ENCODE measurements around the gene SNX8.
A peak's percentile ranks its signal among the peaks of the same experiment; 100 is the strongest.

SNX8 gene

GRCh38 chr7:2219606-2220005, 94.6 kb downstream of the SNX8 start:
- DNase-seq (ENCODE audit: low read depth), result no peak

- no peak for DNase-seq (ENCODE audit: low read depth)
Observed at GRCh38 chr7:2219136-2219535, 95.1 kb downstream of the SNX8 start.

DNA sequence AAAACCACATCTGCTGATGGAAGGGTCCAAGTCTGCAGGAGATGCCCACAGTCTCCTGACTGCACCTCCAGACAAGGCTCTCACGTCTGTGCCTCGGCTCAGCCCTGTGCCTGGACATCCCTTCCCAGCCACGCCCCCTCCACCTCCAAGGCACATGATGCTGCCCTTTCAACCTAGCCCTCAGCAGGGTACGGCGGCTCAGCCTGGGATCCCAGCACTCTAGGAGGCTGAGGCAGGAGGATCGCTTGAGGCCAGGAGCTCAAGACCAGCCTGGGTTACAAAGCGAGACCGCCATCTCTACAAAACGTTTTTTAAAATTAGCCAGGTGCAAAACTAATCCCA, 95.8 kb downstream of the SNX8 start:
- DNase-seq (ENCODE audit: low read depth), result no peak

DNA sequence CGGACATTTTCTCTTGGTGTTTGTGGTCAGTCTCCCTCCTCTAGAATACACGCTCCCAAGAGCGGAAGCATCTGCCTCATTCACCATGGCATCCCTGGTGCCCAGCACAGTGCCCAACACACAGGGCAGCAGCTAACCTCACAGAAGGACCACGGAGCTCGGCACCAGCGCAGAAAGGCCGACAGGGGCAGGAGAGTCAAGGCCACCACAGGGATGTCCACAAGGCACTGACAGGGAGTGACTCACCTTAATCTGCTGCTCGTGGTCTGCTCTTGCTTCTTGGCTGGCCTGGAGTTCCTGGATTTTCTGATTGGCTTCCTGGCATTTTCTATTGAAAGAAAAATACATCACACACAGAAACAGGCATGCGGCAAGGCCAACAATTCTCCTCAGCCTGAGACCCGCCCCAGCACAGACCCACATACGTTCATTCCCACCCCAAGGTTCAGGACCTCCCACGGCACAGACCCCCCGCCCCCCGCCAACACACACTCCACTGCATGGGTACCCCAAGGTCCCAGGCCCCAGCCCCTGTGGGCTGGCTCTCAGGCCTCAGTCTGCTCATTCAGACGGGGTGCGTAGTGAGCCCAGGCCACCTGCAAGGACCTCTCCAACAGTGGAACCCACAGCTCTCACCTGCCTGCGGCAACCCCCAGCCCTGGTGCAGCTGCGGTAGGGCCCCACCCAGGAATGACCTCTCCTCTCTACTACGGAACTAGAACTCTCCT, 96.4 kb downstream of the SNX8 start:
- DNase-seq (ENCODE audit: low read depth), result no peak

GRCh38 chr7:2217206-2217605, 97.0 kb downstream of the SNX8 start:
- no peak for DNase-seq (ENCODE audit: low read depth)

DNA sequence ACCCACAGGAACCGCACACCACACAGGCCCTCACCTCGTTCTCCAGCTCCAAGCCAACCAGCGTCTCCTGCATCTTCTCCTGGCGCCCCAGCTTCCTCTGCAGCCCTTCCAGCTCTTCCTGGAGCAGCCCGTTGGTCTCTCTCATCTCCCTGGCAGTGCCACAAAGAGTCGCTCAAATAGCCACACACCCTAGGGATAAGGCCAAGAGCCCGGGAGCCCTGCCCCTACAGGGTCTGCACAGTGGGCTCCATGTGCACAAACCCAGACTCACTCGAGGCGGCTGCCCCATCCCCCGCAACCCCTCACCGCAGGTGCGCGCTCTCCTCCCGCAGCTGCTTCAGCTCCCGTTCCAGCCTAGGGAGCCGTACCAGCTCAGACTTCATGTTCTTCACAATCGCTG, 98.4 kb downstream of the SNX8 start:
- DNase-seq (ENCODE audit: low read depth), result no peak

DNA sequence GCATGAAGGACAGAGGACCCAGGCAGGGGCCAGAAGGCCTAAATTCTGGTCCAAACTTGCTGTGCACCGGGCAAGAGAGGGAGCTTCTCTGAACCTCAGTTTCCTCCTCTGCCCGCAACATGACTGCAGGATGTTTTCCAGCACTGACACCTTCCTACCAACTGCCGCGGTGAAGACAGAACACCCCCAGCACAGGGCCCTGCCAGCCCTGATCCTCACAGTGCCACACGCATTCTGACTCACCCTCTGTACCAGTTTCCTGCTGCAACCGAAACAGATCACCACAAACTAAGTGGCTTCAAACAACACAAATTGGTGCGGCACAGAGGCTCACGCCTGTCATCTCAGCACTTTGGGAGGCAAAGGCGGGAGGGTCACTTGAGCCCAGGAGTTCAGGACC, 99.6 kb downstream of the SNX8 start:
- no peak for DNase-seq (ENCODE audit: low read depth)

- DNase-seq (ENCODE audit: low read depth), result no peak
Observed at GRCh38 chr7:2213551-2214215, 100.6 kb downstream of the SNX8 start.

DNA sequence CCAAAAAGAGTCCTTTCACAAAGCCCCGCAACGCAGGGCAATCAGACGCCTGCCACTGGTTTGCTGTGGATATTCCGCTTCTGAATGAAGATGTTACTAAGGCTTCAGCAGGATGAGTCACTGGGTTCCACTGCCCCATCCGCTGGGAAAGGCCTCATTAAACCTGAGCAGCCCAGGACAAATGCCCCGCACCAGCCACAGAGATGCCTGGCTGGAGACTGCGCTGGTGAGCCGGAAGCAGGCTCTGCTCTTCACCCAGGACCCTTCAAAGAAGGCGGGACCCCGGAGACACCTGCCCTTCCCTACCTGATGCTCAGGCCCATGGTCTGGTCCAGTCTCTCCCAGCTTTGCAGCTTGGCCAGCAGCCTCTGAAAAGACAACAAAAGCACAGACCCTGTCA, 101.3 kb downstream of the SNX8 start:
- DNase-seq (ENCODE audit: low read depth), result no peak

GRCh38 chr7:2211926-2212325, 102.3 kb downstream of the SNX8 start:
- DNase-seq (ENCODE audit: low read depth), result no peak

DNA sequence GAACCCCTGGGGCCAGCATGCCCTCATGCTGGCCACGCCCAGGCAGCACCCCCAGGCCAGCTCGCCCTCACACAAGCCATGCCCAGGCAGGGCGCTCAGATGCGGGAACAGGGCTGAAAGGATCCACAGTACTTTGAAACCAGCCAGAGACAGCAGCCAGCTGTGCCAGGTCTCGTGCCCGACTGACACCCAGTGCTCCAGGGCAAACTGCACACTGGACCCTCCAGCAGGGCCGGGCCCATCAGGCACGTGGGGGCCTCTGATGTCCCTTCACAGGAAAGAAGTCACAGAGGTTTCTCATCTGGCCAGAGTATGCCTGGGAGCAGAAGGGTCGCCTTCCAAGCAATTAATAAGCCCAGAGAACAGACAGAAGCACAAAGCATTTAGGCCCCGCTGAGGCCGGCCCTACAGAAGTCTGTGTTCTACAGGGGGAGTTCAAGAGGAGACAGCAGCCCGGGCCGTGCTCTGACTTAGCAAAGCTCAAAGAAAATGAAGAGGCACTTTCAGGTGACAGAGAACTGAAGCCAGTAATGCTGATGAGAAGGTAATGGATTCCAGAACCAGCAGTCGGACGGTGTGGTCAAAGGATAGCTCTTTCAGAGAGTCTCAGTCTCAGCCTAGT, 102.9 kb downstream of the SNX8 start:
- DNase-seq (ENCODE audit: low read depth), result no peak

DNA sequence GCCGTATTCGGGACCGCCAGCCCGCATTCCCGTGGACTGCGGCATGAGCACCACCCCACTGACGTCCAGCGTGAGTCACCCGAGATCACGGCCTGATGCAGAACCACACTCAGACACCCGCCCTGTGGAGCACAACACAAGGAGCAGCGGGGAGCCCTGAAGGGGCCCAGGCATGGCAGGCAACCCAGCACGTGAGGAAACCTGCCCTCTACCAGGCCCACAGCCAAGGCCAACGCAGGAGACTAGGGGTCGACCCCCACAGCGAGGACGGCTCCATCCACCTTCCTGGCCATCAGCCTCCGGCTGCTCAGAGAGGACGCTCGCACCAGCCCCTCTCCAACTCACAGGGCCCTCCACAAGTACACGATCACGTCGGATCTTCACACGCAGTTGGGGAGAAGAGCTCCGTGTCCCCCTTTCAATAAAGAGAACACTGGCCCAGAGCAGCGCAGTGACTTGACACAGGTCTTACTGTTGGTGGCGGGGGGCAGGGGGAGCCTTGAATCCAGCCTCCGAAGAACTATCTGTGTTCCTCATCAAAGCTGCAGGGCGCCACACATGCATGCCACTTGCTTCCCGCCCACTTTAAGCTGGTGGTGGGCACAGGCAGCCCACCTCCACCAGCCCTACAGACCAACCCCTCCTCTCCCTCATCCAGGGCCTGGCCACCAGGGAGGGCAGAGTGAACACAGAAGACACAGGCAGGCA, 103.5 kb downstream of the SNX8 start:
- DNase-seq (ENCODE audit: low read depth), result no peak

- no peak for DNase-seq (ENCODE audit: low read depth)
Observed at GRCh38 chr7:2209961-2210323, 104.3 kb downstream of the SNX8 start.

- peak; percentile 68 for DNase-seq (ENCODE audit: low read depth)
Observed at GRCh38 chr7:2209146-2209960, 104.9 kb downstream of the SNX8 start.

GRCh38 chr7:2208712-2209111, 105.5 kb downstream of the SNX8 start:
- no peak for DNase-seq (ENCODE audit: low read depth)

GRCh38 chr7:2205036-2205780, 109.0 kb downstream of the SNX8 start:
- no peak for DNase-seq (ENCODE audit: low read depth)

DNA sequence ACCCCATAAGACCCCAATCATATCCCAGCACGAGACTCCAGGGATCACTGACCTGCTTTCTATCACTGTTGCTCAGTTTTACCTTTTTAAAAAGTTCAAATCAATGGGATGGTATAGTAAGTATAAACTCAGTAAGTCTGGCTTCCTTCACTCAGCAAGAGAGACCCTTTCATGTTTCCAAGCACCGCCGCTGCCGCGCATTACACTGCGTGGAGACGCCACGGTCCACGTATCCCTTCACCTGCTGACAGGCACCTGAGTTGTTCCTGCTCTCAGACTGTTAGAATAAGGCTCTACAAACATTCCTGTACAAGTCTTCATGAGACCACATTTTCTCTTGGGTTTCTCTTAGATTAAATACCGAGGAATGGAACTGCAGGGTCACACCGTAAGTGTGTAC, 109.8 kb downstream of the SNX8 start:
- DNase-seq (ENCODE audit: low read depth), result no peak

DNA sequence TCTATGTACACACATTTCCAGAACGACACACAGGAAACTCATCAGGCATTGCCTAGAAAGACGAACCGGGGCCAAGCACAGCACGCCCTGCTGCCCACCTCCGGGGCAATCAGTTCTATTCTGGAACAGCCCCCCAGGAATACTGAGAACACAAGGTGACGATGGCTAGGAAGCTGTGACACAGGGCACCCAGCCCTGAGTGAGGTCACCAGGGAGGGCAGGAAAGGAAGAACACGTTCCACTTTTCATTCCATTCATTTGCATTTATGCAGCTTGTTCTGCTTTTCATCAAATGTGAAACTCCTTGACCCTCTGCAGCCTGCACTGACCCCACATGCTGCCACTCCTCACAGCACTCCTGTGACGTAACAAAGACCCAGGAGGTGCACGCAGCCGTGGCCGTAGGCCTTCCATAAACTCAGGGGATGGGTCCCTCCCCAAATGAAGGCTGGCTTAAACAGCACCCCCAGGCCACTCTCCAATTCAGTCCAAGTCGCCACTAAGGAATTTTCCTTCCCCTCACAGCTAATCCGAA, 110.4 kb downstream of the SNX8 start:
- DNase-seq (ENCODE audit: low read depth), result no peak

GRCh38 chr7:2202901-2203765, 111.1 kb downstream of the SNX8 start:
- no peak for DNase-seq (ENCODE audit: low read depth)

GRCh38 chr7:2202361-2202761, 111.9 kb downstream of the SNX8 start:
- no peak for DNase-seq (ENCODE audit: low read depth)

Measured in fibroblast of gingiva (primary cell).